Neutrophil (primary cell): Measurements from ENCODE around the gene TNRC6B.

Experiments
- H3K27ac ChIP-seq: fragments of 200-600 bp; sonication (generic); 2 replicates; pipeline ENCODE4 v1.5.1; 2016; ENCODE audit warnings: mild to moderate bottlenecking, moderate library complexity
- H3K27me3 ChIP-seq: fragments of 200-600 bp; sonication (generic); 2 replicates; pipeline ENCODE4 v1.6.0; 2016; ENCODE audit warnings: mild to moderate bottlenecking
- H3K36me3 ChIP-seq: fragments of 200-600 bp; sonication (generic); 2 replicates; pipeline ENCODE4 v1.5.1; 2017
- H3K4me1 ChIP-seq, 2 experiments: fragments of 200-600 bp in 1 of 2; sonication (generic) in 1 of 2; 1 replicate in 1 of 2; 2 replicates in 1 of 2; pipeline versions ENCODE4 v1.5.1 to v1.6.1; 2013 to 2016; ENCODE audit warnings: low read depth in 1 of 2, low read length in 1 of 2, mild to moderate bottlenecking in 1 of 2, moderate library complexity in 1 of 2; ENCODE audit not compliant: control insufficient read depth in 1 of 2, insufficient read depth in 1 of 2
- H3K4me3 ChIP-seq, 2 experiments: fragments of 200-600 bp in 1 of 2; sonication (generic) in 1 of 2; 1 replicate in 1 of 2; 2 replicates in 1 of 2; pipeline ENCODE4 v1.5.1; 2013 to 2016; ENCODE audit warnings: low read depth in 1 of 2, low read length in 1 of 2, mild to moderate bottlenecking in 1 of 2, moderate library complexity in 1 of 2
- H3K9me3 ChIP-seq: fragments of 200-600 bp; sonication (generic); 2 replicates; pipeline ENCODE4 v1.5.1; 2016
- CTCF ChIP-seq: fragments of 200-600 bp; sonication (generic); IDR thresholded peaks from 2 replicates; pipeline ENCODE4 v1.5.1; 2016; ENCODE audit warnings: antibody characterized with exemption

TNRC6B gene

GRCh38 chr22:40300884-40301672 lies 123.4 kb downstream of the TNRC6B start:
- Histone ChIP-seq H3K4me3 (no peak overlapping the region), H3K4me1 (no peaks in the 10 kb centered on the region), H3K36me3 (peaks cover 73% of the 10 kb centered on the region), H3K27me3 (no peaks in the 10 kb centered on the region), H3K27ac (no peak overlapping the region), H3K9me3 (no peaks in the 10 kb centered on the region)
- TF ChIP-seq CTCF = no peak

GRCh38 chr22:40302149-40302548 lies 124.4 kb downstream of the TNRC6B start:
- TF ChIP-seq CTCF = no peak
- Histone ChIP-seq H3K36me3 (peaks cover 77% of the 10 kb centered on the region), H3K4me1 (no peaks in the 10 kb centered on the region), H3K4me3 (no peak overlapping the region), H3K9me3 (no peaks in the 10 kb centered on the region), H3K27me3 (no peaks in the 10 kb centered on the region), H3K27ac (no peak overlapping the region)

GRCh38 chr22:40305625-40306024 lies 127.9 kb downstream of the TNRC6B start:
- Histone ChIP-seq H3K36me3 (peaks cover 89% of the 10 kb centered on the region), H3K27ac (no peak overlapping the region)

GRCh38 chr22:40308999-40309573 lies 131.4 kb downstream of the TNRC6B start:
- TF ChIP-seq CTCF = no peak
- H3K9me3 ChIP-seq = no peaks in the 10 kb centered on the region
- no peaks in the 10 kb centered on the region for H3K27me3 ChIP-seq
- no peak overlapping the region for H3K27ac ChIP-seq
- peaks cover 88% of the 10 kb centered on the region for H3K36me3 ChIP-seq
- H3K4me3 ChIP-seq = no peak overlapping the region
- H3K4me1 ChIP-seq = peaks cover 24 to 26% of the 10 kb centered on the region in 2 experiments

More at GRCh38 chr22:40305625-40306024, 127.9 kb downstream of the TNRC6B start:
- Histone ChIP-seq H3K4me1 (no peaks in the 10 kb centered on the region), H3K27me3 (no peaks in the 10 kb centered on the region), H3K4me3 (no peak overlapping the region), H3K9me3 (no peaks in the 10 kb centered on the region)
- TF ChIP-seq CTCF = no peak

- Histone ChIP-seq H3K4me3 (no peak overlapping the region), H3K27me3 (no peaks in the 10 kb centered on the region), H3K4me1 (peaks cover 29 to 31% of the 10 kb centered on the region in 2 experiments), H3K36me3 (peaks cover 90% of the 10 kb centered on the region), H3K27ac (no peak overlapping the region), H3K9me3 (no peaks in the 10 kb centered on the region)
- TF ChIP-seq CTCF = no peak
Measured at GRCh38 chr22:40309631-40310030, 131.9 kb downstream of the TNRC6B start.
